A204.1 (cell line): ENCODE measurements around the gene MED17.
"Not testable (repeated sequence)": the region's sequence is repeated elsewhere in the genome, so short reads cannot be mapped to it uniquely, and the experiment has no call there.

Source experiments
- FAIRE-seq: peaks from 2 replicates; lab custom pipeline; 2012; peaks lifted over from hg19 to GRCh38; lab: Jason Lieb, UNC

Gene MED17

GRCh38 chr11:93784145-93784934 lies at the start of gene MED17:
Gene MED17 (plus strand): TSS chr11:93784282. CDS start chr11:93784514, 232 bp downstream.
- peak; percentile 94 for FAIRE-seq

- FAIRE-seq: no peak
Observed at GRCh38 chr11:93734427-93735222, 49.5 kb upstream of the MED17 start.

GRCh38 chr11:93735627-93736026 lies 48.5 kb upstream of the MED17 start:
- FAIRE-seq: no peak

DNA sequence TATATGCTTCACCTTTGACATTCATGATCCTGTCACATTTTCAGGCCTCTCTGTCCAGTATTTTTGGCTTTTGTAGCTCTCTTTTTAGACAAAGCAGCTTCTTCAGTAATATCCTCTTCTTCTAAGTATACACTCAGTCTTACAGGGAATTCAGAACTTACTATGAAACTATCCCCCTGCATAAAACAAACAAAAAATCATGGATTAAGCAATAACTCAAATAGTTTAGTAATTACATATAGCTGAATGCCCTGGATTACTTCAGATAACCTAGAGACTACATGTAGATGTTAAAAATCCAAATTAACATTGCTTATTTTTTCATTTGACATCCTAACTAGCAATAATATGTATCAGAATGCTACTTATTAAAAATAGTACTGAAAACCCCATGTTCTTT lies 48.0 kb upstream of the MED17 start:
- FAIRE-seq: no peak

DNA sequence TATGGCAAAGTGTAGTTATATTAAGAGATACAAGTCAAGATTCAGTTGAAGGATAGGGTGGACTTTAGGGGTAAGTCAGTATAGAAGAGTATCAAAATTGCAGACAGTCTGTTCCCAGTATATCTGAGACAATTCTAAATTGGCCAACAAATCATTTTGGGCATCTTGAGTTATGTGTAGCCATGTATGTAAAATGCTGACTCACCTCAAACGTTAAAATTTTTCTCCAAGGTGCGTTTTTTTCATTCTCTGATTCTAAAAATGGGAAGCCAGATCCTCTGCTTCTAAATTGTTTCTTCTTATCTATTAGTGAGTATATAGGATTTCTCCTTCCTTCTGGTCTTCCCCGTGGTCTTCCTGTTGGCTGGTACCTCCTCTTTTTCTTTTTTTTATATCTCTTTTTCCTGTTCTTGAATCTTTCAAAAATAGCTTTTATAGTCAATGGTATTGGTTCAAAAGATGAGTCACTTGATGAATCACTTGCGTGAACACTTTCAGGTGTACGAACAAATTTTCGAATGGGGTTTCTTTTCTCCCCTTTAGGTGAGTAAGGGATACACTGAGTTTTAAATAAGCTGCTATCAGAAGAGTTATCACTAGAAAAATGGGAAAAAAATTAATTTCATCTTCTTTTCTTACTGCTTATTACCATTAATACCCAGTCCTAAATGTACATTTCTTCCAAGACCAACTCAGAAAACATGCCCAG lies 46.0 kb upstream of the MED17 start:
- no peak for FAIRE-seq

GRCh38 chr11:93738647-93739081 lies 45.4 kb upstream of the MED17 start:
- no peak for FAIRE-seq

DNA sequence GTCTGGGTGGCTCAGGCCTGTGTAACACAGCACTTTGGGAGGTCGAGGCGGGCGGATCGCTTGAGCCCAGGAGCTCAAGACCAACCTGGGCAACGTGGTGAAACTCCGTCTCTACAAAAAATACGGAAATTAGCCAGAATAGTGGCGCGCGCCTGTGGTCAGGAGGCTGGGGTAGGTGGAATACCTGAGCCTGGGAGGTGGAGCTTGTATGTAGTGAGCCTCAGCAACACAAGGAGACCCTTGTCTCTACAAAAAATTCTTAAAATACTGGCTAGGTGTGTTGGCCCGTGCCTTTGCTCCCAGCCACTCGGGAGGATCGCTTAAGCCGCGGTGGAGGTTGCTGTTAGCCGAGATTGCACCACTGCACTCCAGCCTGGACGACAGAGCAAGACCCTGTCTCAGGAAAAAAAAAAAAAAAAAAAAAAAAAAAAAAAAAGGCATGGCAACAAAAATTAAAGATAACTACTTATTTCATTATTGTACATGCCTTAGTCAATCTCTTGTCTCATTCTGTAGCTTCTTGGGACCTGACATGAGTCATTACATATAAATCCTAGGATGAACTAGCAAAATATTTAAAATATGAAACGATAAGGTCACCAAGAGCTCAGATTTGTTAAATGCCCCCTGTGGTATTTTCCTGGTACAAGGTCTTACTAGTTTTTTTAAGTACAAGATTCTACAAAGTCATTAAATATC lies 43.9 kb upstream of the MED17 start:
- no peak for FAIRE-seq

- no peak for FAIRE-seq
Observed at GRCh38 chr11:93740730-93741093, 43.4 kb upstream of the MED17 start.

GRCh38 chr11:93741094-93741881 lies 42.8 kb upstream of the MED17 start, which contains the start of the genes C11orf54 and TAF1D:
Gene C11orf54 (plus strand): TSS chr11:93741672. CDS start chr11:93747394, 5,722 bp downstream.
Gene TAF1D (minus strand): TSS chr11:93741495. CDS start chr11:93739304, 2,191 bp downstream.
- FAIRE-seq: peak; percentile 96

DNA sequence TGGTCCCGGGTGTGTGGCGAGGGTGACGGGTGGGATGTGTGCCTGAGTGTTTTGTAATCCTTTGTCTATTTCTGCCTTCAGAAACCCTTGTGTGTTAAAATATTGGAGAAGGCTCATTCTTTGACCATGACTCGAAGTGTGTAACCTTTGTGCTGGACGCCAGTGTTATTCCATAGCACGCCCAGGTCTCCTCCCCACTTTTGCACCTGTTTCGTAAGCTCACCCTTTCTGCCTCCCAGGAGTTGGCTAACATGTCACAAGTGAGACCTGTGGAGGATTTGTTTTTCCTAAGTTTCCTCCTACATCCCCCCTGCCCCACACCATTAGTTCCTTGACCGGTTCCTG lies 42.2 kb upstream of the MED17 start:
- FAIRE-seq: no peak

DNA sequence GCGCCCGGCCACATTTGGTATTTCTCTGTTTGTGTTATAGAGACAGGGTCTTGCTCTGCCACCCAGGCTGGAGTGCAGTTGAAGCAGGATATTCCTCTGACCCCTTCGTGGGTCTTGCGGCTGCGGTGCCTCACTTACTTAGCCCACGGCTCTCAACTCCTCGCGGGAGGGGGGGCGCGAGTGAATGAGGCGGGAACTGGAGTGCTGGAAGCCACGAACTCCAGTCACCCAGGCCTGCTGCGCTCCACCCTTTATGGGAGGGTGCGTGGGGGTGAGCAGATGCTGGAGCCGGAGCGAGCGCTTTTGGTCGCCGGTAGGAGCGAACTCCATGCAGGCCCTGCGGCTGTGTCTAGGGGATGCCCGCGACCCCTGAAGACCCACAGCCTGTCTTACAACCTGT lies 40.8 kb upstream of the MED17 start:
- FAIRE-seq: no peak

DNA sequence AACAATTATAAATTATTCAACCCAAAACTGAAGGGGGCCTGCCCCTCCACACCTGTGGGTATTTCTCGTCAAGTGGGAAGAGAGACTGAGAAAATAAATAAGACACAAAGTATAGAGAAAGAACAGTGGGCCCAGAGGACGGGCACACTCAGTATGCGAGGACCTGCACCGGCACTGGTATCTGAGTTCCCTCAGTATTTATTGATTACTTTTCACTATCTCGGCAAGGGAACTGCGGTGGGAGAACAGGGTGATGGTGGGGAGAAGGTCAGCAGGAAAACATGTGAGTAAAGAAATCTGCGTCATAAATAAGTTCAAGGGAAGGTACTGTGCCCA lies 39.4 kb upstream of the MED17 start:
- FAIRE-seq: no peak

GRCh38 chr11:93745005-93745755 lies 38.9 kb upstream of the MED17 start:
- FAIRE-seq: not testable (repeated sequence)

- no peak for FAIRE-seq
Observed at GRCh38 chr11:93746101-93746500, 38.0 kb upstream of the MED17 start.

DNA sequence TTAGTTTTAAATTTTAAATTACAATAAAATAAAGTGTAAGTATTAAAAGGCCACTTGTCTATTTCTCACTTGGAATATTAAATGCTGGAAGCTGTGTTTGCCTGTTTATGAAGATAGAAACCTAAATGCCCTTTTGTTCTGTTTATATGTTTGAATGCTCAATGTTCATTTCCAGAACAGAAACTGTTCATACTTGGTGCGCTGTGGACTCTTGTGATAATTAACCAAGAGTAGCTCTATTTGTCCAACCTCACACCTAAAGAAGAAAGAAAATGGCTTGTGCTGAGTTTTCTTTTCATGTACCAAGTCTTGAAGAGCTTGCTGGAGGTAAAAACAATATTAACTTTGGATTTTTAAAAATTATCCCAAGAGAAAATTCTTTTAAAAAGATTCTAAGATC lies 37.0 kb upstream of the MED17 start:
- FAIRE-seq: no peak

- FAIRE-seq: no peak
Observed at GRCh38 chr11:93751001-93751400, 33.1 kb upstream of the MED17 start.

DNA sequence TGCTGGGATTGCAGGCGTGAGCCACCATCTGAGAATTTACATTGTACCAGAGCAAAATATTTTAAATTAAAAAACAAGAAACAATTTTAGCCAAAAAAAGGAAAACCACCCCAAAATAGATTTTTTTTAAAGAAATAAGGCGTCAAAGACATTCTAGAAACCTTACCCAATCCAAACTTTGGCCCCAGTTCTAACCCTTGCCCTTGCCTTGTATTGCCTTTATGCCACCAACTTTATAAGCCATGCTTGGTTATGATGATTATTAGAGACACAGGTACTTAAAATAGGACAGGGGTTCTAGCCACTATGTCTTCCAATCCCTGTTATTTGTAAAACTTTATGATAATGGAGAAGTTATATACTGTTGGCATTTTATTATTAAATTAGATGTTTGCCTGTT lies 30.8 kb upstream of the MED17 start:
- no peak for FAIRE-seq

DNA sequence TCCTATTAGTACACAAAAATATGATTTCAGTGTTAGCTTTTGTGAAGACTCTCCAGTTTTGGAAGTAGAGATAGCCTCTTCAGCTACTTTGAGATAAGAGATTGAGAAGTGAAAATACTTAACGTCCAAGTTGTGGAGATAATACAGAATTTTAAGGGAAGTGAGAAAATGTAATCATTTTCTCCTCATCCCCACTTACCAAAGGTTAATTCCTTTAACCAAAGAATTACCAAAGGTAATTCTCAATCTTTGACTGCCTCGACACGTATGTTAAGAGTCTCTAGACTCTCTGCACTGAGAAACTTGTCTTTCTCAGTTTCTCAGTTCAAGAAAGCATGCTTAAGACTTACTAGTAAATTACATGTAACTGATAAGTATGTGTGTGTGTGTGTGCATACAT lies 27.3 kb upstream of the MED17 start:
- no peak for FAIRE-seq

DNA sequence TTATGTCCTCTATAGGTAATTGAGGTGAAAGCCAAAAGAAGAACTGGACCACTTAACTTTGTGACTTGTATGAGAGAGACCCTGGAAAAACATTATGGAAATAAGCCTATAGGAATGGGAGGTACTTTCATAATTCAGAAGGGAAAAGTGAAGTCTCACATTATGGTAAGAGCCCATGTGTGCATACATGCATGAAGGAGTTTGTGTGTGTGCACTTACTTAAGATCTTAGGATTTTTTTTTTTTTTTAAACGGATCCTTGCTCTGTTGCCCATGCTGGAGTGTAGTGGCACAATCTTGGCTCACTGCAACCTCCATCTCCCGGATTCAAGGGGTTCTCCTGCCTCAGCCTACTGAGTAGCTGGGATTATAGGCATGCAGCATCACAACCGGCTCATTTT lies 26.8 kb upstream of the MED17 start:
- FAIRE-seq: no peak

DNA sequence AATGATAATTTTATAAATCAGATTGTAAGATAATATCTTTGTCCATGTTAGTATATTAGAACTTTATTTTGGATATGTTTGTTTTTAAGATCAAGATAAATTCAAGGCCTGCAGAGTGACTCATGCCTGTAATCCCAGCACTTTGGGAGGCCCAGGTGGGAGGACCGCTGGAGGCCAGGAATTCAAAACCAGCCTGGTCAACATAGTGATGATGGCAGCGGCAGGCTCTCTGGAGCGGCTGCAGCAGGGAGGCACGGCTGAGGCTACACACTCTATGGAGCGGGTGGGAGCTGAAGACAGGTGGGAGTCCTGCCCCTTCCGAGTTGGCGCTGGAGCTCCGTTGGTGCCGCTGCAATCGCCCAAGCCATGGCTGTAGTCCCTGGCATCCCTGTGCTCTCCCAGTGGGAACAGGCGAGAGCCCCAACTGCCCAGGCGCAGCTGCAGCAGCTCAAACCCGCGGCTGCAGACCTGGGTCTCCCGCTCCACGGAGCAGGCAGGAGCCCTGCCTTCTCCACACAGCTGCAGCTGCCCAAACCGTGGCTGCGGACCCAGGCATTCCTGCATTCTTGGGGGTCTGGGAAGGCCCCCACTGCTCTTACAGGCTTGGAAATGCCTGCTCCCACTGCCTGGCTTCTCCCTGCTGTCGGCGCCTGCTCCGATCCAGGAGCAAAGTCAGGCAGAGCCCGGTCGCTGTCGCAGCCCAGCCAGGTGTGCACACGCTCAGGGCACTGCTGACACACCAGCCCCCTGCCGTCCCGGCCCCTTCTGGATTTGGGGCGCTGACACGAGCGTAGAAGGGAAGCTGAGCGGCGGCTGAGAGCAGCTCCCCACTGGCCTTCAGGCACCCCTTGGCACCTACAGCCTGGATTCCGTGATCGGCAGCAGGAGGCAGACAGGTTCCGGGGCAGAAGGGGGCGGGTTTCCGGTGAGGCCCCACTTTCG lies 25.9 kb upstream of the MED17 start:
- no peak for FAIRE-seq
